HG03558 (cell line): Measurements from ENCODE around the gene PNPLA7.
"Not testable (repeated sequence)": the region's sequence is repeated elsewhere in the genome, so short reads cannot be mapped to it uniquely, and the experiment has no call there.

Experiments
- ATAC-seq: cut with Tn5 transposase; IDR thresholded peaks from one replicate; pipeline ENCODE4 v1.9.1; 2021; ENCODE audit warnings: moderate number of reproducible peaks; ENCODE audit not compliant: unreplicated experiment; ENCODE audit errors: extremely low read depth

The PNPLA7 gene

DNA sequence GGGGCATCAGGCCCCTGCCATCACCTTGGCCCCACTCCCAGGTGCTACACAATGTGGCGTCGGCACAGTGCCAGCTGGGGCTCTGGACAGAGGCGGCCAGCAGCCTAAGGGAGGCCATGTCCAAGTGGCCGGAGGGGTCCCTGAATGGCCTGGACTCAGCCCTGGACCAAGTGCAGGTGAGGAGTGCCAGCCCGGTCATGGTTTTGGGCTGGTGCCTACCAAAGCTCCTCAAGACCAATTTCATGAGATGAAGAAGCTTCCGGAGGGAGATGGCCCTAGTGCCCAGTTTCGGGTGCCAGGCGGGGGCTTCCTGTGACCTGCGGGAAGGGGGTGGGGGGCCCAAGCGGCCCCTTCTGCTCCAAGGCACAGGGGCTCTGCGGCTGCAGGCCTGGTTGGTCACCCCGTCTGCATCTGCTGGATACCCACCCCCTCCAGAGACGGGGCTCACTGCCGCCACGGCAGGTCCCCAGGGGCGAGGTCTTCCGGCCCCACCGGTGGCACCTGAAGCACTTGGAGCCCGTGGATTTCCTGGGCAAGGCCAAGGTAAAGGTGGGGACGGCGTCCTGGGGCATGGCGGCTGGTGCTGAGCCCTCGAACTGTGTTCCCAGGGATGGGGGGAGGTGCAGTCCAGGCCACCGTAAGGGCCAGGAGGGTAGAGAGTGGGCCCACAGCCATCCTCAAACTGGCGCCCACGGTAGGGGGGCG is 121.2 kb downstream of the PNPLA7 start:
- ATAC-seq: no peak

DNA sequence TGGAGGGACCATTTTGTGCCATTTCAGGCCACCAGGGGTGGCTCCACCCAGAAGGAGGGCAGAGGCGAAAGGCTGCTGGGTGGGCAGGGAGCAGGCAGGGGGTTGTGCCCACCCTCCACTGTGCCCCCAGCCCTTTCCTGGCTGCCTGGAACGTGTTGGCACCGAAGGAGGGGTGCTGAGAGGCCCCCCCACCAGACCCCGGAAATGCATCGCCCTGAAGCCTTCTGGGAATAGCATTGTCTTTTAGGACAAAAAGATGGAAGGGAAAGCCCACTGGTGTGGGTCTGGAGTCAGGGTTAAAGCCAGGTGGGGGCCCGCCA is 121.9 kb downstream of the PNPLA7 start:
- no peak for ATAC-seq

DNA sequence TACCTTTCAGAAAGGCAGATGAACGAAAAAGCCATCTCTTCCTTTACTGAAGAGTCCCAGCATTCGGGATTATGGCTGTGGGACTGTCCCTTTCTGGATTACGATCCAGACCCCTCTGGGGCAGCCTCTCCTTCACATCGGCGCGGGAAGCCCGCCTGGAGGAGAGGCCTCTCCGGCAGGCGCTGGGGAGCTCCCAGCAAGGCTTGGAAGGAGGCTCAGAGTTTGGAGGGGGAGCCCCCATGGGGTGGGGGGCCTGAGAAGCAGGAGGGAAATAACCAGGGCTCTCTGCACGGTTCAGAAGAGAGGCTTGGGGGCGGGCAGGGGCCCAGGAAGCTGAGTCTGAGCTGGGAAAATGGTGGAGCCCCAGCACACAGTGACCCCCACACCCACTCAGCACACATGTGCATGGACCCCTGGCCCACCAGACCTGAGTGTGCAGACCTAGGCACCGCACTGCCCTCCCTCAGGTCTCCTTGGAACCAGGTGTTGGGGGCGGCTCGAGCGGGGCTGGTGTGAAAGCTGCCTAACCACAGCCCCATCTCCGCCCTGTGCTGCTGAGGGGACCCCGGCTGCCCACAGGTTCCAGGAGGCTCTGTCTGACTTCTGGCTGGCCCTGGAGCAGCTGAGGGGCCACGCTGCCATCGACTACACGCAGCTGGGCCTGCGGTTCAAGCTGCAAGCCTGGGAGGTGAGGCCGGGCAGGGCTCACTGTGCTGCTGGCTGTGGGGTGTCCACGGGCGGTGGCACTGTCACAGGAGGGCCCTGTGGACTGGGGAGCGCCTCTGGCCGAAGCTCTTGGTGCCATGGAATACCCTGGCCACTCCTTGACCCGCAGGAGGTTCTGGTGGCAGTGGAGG is 122.5 kb downstream of the PNPLA7 start:
- no peak for ATAC-seq

DNA sequence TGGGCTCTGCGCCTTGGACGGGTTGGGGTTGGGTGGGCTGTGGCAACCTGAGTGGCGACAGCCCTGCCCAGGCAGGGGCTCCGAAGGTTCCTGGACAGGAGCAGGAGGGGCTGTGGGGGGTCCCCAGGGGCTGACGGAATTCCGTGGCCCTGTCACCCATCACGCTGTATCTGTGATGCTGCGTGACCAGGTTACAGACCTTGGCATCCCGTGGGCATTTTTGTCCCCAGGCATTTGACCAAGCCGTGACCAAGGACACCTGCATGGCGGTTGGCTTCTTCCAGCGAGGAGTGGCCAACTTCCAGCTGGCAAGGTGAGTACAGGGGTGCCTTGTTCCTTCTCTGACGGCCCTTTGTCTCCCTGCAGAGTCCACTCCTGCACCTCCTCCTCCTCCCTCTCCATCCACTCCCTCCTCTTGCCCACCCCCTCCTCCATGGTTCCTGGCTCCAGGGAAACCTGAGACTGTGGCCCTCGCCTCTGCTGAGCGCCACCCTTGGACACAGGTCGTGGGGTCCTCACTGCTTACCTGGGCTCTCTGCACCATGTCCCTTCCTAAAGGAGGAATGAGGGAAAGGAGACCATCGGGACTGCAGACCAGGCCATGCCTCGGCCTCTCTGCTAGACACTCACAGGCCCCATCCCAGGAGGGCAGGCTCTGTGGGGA is 124.1 kb downstream of the PNPLA7 start:
- no peak for ATAC-seq

DNA sequence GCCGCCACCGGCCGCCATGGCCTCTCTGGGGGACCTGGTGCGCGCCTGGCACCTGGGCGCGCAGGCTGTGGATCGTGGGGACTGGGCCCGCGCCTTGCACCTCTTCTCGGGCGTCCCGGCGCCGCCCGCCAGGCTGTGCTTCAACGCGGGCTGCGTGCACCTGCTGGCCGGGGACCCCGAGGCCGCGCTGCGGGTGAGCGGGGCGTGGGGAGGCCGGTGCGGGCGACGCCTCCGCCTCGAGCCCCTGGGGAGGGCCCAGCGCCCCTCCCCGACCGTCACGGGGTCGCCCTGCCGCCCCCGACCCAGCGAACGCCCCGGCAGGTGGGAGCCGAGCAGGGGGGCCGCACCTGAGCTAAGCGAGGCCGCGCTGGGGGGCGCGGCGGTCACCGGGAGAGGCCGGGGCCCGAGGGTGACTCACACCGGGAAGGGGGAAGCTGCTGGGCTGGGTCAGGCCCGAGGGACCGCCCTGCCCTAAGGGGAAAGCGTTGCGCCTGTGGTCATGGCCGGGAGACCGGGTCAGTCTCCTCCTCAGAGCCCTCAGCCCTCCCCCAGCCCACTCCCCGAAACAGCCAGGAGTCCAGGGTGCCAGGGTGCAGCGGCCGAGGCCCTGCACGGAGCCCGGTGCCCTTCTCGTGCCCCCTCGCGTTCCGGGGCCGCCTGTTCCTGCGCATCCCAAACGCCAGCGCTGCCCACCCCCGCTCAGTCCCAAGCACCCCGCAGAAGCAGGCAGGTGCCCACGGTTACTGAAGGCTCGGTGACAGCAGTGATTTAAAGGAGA is 126.5 kb downstream of the PNPLA7 start:
- ATAC-seq: no peak

DNA sequence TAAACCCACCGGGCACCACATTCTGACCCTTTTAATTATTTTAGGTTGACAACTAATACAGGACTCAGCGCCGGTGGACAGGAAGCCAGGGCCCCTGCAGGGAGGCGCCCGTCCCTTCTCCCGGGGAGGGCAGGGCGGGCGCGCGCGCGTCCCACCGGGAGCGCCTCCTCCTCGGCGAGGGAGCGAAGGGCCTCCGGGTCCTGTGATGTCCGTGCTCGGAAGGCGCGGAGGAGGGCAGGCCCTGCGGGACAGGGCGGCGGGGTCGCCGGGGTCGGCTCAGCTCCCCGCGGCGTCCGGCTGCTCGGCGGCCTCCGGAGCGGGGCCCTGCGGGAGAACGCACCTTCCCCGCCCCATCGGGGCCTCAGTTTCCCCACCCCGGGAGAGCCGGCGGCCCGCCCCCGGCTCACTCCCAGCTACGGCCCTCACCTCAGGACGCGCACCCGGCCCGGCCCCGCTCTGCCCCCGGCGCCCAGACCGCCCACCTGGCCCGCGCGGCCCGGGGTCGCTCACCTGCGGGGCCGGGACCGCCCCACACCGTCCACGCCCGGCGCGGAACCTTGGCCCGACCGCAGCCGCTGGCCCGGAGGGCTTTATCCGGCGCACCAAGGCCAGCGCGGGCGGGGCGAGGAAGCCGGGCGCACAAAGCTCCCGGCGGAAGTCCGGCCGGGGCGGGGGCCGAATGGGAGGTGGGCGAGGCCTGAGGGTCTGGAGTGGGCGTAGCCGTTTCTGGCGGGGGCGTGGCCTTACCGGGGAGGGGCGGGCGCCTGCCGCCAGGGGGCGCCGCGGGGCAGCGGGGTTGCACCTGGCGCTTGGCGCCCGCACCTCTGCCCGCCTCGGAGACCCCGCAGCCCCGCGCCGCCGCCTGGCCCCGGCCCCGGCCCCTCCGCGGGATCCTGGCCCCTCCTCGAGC is 127.3 kb downstream of the PNPLA7 start, which contains the start of the genes EXD3 and NOXA1:
Gene EXD3, minus strand, starts transcription at position 559 of the 910 bp plus-strand sequence. CDS start 27,805 bp downstream, outside the sequence.
Gene NOXA1, plus strand, starts transcription at position 790 of the 910 bp plus-strand sequence. CDS start 137 bp downstream, outside the sequence.
- ATAC-seq: peak; percentile 48

DNA sequence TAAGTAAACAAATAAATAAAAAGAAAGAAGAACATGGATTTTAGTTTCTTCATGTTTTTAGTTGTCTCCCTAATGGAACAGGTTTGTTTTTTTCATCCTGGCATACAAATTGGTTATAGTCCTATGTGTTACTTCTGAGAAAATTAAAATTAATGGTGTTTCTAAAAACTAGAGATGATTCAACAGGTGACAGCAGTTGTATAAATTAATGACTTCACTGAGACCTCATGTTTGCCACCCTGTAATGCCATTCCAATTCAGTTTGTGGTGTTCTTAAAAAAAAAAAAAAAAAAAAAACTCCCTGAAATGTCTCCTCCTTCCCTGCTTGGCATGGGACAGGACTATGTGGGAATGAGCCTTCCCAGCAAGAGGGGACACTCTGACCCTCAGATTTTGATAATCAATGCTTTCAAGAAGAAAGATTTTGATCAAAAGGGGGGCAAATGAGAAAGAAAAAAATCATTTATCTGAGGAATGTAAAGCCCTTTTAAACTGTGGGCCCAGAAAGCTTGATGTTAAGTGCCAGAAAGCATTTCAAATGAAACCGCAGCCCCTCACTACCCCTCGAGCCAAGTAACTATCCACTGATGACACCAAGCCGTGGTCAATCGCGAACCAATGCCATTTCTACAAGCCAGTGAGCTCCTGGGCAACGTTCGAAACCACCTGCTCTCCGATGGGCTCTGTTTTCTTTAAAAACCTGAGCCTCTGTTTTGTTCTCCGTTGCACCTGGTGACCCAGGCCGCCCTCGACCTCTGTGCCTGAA is 128.2 kb downstream of the PNPLA7 start:
- no peak for ATAC-seq

DNA sequence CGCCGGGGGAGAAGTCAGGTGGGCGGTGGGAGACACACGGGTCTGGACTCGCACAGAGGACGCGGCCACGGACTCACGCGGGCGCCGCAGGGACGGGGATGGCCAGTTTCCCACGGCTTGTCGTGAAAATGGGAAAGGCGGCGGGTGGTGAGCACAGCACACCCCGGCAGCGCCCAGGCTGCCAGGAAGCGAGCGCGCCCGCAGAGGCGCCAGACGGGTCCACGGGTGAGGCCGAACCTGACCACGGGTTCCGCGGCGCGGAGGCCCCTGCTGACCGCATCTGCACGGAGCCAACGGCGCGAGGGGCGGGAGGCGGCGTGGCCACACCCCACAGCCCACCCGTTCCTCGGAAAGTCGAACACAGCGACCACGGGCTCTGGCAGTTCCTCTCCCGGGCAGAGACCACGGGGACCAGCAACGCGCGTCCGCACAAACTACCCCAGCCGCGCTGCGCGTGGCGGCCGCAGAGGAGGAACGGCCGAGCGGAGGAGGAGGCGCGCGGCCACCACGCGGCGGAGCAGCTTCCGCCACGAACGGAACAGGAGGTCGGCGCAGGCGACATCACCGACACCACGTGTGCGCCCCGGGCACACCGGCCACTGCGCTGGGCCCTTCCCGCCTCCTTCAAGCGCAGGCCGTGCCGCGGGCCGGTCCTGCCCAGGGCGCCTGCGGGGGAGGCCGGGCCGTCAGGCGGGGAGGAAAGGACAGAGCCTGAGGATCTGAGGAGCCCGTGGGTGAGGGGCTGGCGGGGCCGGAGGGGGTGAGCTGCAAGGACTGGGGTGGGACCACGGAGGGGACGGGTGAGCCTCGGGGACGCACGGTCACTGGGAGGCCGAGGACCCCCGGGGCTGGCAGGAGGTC is 132.8 kb downstream of the PNPLA7 start:
- ATAC-seq: no peak

DNA sequence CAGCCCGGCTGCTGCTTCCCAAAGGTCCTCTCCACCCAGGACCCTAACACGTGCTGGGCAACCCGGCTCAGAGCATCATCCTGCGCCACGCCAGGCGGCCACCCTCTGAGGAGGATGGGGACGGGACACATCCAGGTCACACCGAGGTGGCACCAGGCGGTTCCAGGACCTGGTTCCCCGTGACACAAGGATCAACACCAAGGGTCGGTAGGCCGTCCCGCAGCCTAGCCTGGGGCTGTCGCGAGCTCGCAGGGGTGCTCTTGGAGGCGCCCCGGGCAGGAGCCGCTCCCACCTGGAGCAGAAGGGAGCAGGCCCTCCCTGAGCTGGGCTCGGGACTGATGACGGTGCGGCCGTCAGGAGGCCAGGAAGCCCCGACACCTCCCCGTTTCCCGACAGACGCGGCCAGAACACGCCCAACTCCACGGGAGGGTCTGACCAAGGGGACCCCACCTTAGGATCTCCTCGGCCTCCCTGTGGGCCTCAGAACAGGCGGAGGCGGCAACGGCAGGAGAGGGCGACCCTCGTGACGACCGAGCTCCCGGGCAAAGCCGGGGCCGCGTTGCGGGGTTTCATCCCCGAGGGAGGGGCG is 133.5 kb downstream of the PNPLA7 start:
- no peak for ATAC-seq

DNA sequence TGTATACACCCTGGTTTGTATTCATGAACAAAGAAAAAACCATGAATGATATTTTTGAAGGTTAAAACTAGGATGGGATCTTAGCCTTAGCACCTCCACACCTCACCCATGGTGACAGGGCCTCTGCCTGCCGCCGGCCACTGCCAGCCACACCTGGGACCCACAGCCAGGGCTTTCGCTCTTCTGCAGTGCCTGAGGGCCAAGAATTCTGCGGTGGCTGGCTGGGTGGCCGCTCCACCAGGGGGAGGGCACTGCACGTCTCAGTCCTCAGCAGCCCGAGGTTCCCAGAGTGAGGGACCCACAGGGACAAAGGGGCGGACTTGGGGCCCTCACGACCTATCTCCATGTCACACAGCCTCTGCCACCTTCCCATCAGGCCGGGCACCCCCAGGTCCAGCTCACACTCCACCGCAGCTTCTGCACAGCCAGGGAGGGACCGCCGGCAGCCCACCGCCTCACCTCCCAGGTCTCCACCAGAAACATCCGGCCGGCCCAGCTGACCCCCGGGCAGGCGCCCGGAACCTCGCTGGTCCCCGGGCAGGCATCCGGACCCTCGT is 134.1 kb downstream of the PNPLA7 start:
- ATAC-seq: no peak

DNA sequence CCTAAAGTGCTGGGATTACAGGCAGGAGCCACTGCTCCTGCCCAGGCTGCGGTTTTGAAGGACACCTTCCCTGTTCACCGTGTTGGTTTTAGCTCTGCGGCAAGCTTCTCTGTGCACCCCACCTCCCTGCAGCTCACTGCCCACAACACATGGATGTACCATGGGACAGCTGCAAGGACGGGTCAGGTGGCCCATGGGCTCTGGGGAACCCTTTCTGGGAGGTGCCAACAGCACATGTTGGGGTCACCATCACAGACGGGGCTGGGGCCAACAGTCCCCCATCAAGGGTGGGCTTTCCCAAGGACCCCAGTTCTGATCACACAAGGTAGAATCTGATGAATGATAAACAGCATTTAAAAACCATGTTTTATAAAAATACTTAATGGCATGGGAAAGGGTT is 134.8 kb downstream of the PNPLA7 start:
- no peak for ATAC-seq

DNA sequence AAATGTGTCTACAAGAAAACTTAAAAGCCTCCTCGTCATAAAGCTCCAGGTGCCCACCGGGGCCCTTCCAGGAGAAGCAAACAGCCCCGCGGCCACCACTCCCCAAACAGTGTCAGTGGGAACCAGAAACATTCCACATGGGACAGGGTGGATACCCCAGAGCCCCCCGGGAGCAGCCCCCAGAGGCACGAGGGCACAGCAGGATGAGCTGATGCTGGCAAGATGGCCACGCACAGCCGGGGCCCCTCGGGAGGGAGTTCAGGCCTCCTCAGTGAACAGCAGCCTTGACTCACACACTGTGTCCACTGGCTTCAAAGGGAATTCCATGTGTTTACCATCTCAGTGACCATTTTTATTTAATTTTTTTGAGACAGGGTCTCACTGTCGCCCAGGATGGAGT is 137.8 kb downstream of the PNPLA7 start:
- ATAC-seq: no peak

DNA sequence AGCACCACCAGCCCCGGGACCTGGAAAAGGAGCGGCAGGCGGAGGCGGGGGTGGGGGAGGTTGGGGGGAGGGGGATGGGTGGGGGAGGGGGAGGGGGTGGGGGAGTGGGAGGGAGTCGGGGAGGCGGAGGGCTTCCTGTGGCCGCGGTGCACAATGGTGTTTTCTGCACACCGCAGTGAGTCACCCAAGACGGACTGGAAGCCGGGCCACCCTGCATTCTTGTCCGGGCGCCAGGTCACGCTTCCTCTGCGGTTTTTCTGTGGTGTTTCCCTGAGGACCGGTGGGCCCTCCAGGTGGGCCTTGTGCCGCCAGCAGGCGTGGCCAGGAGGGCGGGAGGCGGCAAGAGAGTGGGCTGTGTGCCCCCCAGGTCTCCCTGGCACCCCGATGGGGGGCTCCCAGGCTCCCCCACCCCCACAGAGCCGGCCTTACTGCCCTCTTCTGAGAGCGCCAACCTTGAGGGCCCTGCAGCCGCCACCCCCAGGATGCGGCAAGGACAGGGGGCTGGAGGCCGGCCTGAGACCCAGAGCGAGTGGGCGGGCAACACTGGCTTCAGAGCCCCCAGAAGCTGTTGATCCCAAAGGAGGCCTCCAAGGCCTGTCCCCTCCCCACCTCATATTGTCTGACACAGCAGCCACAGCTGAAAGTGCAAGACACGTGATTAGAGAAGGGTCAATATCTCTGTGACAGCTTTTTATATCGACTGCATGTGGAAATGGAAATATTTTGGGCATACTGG is 138.4 kb downstream of the PNPLA7 start:
- ATAC-seq: no peak

DNA sequence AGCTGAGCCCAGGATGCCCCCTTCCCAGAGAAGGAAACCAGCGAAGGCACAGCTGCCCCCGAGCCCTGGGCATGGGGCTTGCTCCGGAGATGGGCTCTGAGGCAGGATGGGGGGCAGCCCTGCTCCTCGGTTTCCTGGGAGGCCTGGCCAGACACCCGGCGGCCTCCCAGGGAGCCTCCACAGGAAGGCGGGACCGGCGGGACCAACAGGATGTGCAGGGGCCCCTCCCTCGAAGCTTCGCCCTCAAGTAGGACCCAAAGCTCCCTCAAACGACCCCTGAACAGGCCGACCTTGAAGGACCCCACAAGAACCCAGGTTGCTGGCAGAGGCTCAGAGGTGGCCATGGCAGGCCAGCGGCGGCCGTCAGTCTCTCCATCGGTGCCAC is 138.9 kb downstream of the PNPLA7 start:
- ATAC-seq: no peak

DNA sequence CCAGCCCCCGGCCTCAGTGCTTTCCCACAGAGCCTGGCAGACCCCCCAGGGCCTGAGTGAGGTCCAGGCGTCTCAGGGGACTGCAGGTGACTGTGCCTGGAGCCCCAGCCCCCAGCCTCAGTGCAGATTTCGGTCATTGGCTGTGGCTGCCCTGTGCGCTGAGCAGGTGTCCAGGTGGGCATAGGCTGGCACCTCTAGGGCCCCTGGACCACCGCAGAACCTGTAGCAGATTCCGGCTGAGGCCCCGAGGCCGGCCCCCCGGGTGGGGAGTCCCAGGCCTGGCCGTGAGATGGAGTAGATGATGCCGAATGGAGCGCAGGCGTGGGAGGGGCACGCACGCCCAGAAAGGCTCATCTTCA is 139.3 kb downstream of the PNPLA7 start:
- no peak for ATAC-seq

DNA sequence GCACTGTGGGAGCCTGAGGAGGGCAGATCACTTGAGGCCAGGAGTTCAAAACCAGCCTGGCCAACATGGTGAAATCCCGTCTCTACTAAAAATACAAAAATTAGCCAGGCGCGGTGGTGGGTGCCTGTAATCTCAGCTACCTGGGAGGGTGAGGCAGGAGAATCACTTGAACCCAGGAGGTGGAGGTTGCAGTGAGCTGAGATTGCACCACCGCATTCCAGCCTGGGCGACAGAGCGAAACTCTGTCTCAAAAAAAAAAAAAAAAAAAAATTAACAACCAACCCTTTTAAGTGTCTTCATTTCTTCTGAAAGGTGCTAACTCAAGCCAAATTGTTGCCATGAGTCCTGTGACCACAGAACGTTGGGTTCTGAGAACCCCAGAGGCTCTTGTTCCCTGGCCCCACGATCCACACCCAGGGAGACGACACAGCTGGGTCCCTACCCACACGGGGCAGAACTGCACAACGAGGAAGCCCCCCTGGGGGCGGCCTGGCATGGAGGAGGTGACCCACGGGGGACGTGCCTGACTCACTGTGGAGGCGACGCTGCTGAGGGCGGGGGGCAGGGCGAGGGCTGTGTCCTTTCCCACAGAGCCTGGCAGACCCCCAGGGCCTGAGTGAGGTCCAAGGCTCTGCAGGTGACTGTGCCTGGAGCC is 139.8 kb downstream of the PNPLA7 start:
- not testable (repeated sequence) for ATAC-seq
